HG03045 (cell line): Measurements from ENCODE around the gene C11orf65.
"Not testable (repeated sequence)": the region's sequence is repeated elsewhere in the genome, so short reads cannot be mapped to it uniquely, and the experiment has no call there.

ENCODE experiments used
- ATAC-seq: cut with Tn5 transposase; IDR thresholded peaks from one replicate; pipeline ENCODE4 v1.9.1; 2021; ENCODE audit warnings: mild to moderate bottlenecking, moderate library complexity; ENCODE audit not compliant: unreplicated experiment

The C11orf65 gene

GRCh38 chr11:108474664-108475463 lies 7.5 kb upstream of the C11orf65 start:
- no peak for ATAC-seq

- ATAC-seq, result no peak
These were observed 5.4 kb upstream of the C11orf65 start for GRCh38 chr11:108472681-108473080.

GRCh38 chr11:108468478-108468864 lies 1.1 kb upstream of the C11orf65 start:
- no peak for ATAC-seq

GRCh38 chr11:108466405-108466804 lies 924 bp downstream of the C11orf65 start:
- no peak for ATAC-seq

GRCh38 chr11:108453207-108453835 lies 14.0 kb downstream of the C11orf65 start:
- ATAC-seq, result no peak

- not testable (repeated sequence) for ATAC-seq
These were observed 25.9 kb downstream of the C11orf65 start for GRCh38 chr11:108441445-108441844.

- no peak for ATAC-seq
These were observed 30.7 kb downstream of the C11orf65 start for GRCh38 chr11:108436594-108436993.

GRCh38 chr11:108435066-108435465 lies 32.3 kb downstream of the C11orf65 start:
- ATAC-seq, result no peak

GRCh38 chr11:108432783-108433182 lies 34.5 kb downstream of the C11orf65 start:
- no peak for ATAC-seq

- no peak for ATAC-seq
These were observed 35.3 kb downstream of the C11orf65 start for GRCh38 chr11:108431997-108432396.

GRCh38 chr11:108431370-108431769 lies 36.0 kb downstream of the C11orf65 start:
- ATAC-seq, result no peak

- ATAC-seq, result not testable (repeated sequence)
These were observed 49.8 kb downstream of the C11orf65 start for GRCh38 chr11:108417551-108417950.

- ATAC-seq, result no peak
These were observed 52.4 kb downstream of the C11orf65 start for GRCh38 chr11:108414958-108415357.

GRCh38 chr11:108405706-108406105 lies 61.6 kb downstream of the C11orf65 start:
- ATAC-seq, result no peak

GRCh38 chr11:108403052-108403451 lies 64.3 kb downstream of the C11orf65 start:
- ATAC-seq, result no peak

- ATAC-seq, result no peak
These were observed 65.1 kb downstream of the C11orf65 start for GRCh38 chr11:108402241-108402640.

- ATAC-seq, result no peak
These were observed 68.9 kb downstream of the C11orf65 start for GRCh38 chr11:108398439-108398838.

- ATAC-seq, result not testable (repeated sequence)
These were observed 70.7 kb downstream of the C11orf65 start for GRCh38 chr11:108396672-108397071.

- ATAC-seq, result no peak
These were observed 72.5 kb downstream of the C11orf65 start for GRCh38 chr11:108394744-108395284.

GRCh38 chr11:108393046-108393445 lies 74.3 kb downstream of the C11orf65 start:
- no peak for ATAC-seq

GRCh38 chr11:108392353-108392752 lies 75.0 kb downstream of the C11orf65 start:
- ATAC-seq, result no peak

GRCh38 chr11:108388576-108388975 lies 78.8 kb downstream of the C11orf65 start:
- ATAC-seq, result no peak
